ENCODE data around the gene OR51L1.

Gene OR51L1

DNA sequence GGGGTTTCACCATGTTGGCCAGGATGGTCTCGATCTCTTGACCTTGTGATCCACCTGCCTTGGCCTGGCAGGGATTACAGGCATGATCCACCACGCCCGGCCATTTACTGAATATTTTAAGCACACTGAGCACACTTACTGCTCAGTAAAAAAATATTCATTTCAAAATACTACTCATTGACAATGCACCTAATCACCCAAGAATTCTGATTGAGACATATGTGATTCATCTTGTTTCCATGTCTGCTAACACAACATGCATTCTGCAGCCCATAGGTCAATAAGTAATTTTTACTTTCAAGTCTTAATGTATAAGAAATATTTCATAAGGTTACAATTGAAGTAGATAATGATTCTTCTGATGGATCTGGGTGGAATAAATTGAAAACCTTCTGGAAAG lies 47.4 kb downstream of the OR51L1 start:
- TF ChIP-seq SPI1 (IDR thresholded peaks at IDR 0.05; ENCODE audit: borderline replicate concordance, low read depth): no peak
- no peak overlapping the region for H3K27ac ChIP-seq (replicated peaks)
- H3K27me3 ChIP-seq (ENCODE audit: insufficient read depth, poor library complexity, severe bottlenecking): no peaks in the 10 kb centered on the region
- no peak for DNase-seq (ENCODE audit: low read depth in 1 of 2, low spot score in 1 of 2)
- H3K4me3 ChIP-seq (replicated peaks; ENCODE audit: insufficient read depth, low read length): no peak overlapping the region

- DNase-seq (ENCODE audit: low read depth in 1 of 2, low spot score in 1 of 2): no peak
- H3K27ac ChIP-seq (replicated peaks): no peak overlapping the region
- TF ChIP-seq, protein P1, sequence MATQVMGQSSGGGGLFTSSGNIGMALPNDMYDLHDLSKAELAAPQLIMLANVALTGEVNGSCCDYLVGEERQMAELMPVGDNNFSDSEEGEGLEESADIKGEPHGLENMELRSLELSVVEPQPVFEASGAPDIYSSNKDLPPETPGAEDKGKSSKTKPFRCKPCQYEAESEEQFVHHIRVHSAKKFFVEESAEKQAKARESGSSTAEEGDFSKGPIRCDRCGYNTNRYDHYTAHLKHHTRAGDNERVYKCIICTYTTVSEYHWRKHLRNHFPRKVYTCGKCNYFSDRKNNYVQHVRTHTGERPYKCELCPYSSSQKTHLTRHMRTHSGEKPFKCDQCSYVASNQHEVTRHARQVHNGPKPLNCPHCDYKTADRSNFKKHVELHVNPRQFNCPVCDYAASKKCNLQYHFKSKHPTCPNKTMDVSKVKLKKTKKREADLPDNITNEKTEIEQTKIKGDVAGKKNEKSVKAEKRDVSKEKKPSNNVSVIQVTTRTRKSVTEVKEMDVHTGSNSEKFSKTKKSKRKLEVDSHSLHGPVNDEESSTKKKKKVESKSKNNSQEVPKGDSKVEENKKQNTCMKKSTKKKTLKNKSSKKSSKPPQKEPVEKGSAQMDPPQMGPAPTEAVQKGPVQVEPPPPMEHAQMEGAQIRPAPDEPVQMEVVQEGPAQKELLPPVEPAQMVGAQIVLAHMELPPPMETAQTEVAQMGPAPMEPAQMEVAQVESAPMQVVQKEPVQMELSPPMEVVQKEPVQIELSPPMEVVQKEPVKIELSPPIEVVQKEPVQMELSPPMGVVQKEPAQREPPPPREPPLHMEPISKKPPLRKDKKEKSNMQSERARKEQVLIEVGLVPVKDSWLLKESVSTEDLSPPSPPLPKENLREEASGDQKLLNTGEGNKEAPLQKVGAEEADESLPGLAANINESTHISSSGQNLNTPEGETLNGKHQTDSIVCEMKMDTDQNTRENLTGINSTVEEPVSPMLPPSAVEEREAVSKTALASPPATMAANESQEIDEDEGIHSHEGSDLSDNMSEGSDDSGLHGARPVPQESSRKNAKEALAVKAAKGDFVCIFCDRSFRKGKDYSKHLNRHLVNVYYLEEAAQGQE (IDR thresholded peaks at IDR 0.05; ENCODE audit: insufficient replicate concordance, low read depth): no peak
- TF ChIP-seq GABPA (IDR thresholded peaks at IDR 0.05; ENCODE audit: low read depth): no peak
- TF ChIP-seq, protein P2, sequence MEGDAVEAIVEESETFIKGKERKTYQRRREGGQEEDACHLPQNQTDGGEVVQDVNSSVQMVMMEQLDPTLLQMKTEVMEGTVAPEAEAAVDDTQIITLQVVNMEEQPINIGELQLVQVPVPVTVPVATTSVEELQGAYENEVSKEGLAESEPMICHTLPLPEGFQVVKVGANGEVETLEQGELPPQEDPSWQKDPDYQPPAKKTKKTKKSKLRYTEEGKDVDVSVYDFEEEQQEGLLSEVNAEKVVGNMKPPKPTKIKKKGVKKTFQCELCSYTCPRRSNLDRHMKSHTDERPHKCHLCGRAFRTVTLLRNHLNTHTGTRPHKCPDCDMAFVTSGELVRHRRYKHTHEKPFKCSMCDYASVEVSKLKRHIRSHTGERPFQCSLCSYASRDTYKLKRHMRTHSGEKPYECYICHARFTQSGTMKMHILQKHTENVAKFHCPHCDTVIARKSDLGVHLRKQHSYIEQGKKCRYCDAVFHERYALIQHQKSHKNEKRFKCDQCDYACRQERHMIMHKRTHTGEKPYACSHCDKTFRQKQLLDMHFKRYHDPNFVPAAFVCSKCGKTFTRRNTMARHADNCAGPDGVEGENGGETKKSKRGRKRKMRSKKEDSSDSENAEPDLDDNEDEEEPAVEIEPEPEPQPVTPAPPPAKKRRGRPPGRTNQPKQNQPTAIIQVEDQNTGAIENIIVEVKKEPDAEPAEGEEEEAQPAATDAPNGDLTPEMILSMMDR (IDR thresholded peaks at IDR 0.05; ENCODE audit: insufficient read depth, low read length): no peak
- TF ChIP-seq POLR2AphosphoS5 (IDR thresholded peaks at IDR 0.05; ENCODE audit: low read depth): no peak
- no peak for TF ChIP-seq SPI1 (IDR thresholded peaks at IDR 0.05; ENCODE audit: borderline replicate concordance, low read depth)
- H3K4me3 ChIP-seq (replicated peaks; ENCODE audit: insufficient read depth, low read length): no peak overlapping the region
- no peaks in the 10 kb centered on the region for H3K27me3 ChIP-seq (ENCODE audit: insufficient read depth, poor library complexity, severe bottlenecking)
Observed at GRCh38 chr11:5043380-5043779, 48.7 kb downstream of the OR51L1 start.

GRCh38 chr11:5046226-5046625 lies 51.6 kb downstream of the OR51L1 start, which contains the start of gene OR52J3:
Gene OR52J3, plus strand, starts transcription at chr11:5046526. Its CDS starts 0 bp downstream, at chr11:5046526.
- DNase-seq (ENCODE audit: low read depth in 1 of 2, low spot score in 1 of 2): no peak
- H3K27me3 ChIP-seq (ENCODE audit: insufficient read depth, poor library complexity, severe bottlenecking): no peaks in the 10 kb centered on the region
- H3K27ac ChIP-seq (replicated peaks): no peak within 1 kb of the TSS
- H3K4me3 ChIP-seq (replicated peaks; ENCODE audit: insufficient read depth, low read length): no peak within 1 kb of the TSS
- TF ChIP-seq POLR2AphosphoS5 (IDR thresholded peaks at IDR 0.05; ENCODE audit: low read depth) (no peak), GABPA (IDR thresholded peaks at IDR 0.05; ENCODE audit: low read depth) (no peak), SPI1 (IDR thresholded peaks at IDR 0.05; ENCODE audit: borderline replicate concordance, low read depth) (no peak)
- TF ChIP-seq, protein P1 (IDR thresholded peaks at IDR 0.05; ENCODE audit: insufficient replicate concordance, low read depth): no peak
- TF ChIP-seq, protein P2 (IDR thresholded peaks at IDR 0.05; ENCODE audit: insufficient read depth, low read length): no peak

DNA sequence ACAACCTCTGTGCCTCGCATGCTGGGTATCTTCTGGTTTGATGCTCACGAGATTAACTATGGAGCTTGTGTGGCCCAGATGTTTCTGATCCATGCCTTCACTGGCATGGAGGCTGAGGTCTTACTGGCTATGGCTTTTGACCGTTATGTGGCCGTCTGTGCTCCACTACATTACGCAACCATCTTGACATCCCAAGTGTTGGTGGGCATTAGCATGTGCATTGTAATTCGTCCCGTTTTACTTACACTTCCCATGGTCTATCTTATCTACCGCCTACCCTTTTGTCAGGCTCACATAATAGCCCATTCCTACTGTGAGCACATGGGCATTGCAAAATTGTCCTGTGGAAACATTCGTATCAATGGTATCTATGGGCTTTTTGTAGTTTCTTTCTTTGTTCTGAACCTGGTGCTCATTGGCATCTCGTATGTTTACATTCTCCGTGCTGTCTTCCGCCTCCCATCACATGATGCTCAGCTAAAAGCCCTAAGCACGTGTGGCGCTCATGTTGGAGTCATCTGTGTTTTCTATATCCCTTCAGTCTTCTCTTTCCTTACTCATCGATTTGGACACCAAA lies 52.2 kb downstream of the OR51L1 start:
- Histone ChIP-seq H3K27ac (replicated peaks) (no peak overlapping the region), H3K27me3 (ENCODE audit: insufficient read depth, poor library complexity, severe bottlenecking) (no peaks in the 10 kb centered on the region), H3K4me3 (replicated peaks; ENCODE audit: insufficient read depth, low read length) (no peak overlapping the region)
- TF ChIP-seq GABPA (IDR thresholded peaks at IDR 0.05; ENCODE audit: low read depth) (no peak), SPI1 (IDR thresholded peaks at IDR 0.05; ENCODE audit: borderline replicate concordance, low read depth) (no peak), POLR2AphosphoS5 (IDR thresholded peaks at IDR 0.05; ENCODE audit: low read depth) (no peak)
- TF ChIP-seq, protein P2 (IDR thresholded peaks at IDR 0.05; ENCODE audit: insufficient read depth, low read length): no peak
- TF ChIP-seq, protein P1 (IDR thresholded peaks at IDR 0.05; ENCODE audit: insufficient replicate concordance, low read depth): no peak
- no peak for DNase-seq (ENCODE audit: low read depth in 1 of 2, low spot score in 1 of 2)
